Small intestine (tissue), 7 donors: ENCODE data around the gene DBP. TPM values are rescaled to one million over a fixed set of nuclear protein-coding genes. Genes with fewer than 3 reads are reported as not detected.
"Not testable (repeated sequence)": the region's sequence is repeated elsewhere in the genome, so short reads cannot be mapped to it uniquely, and the experiment has no call there.

ENCODE experiments used
- DNase-seq, 2 donors: peaks; one replicate each; pipeline versions ENCODE4 v3.0.0 to v3.0.0-alpha.2; 2013
- FAIRE-seq: peaks from 2 replicates; lab custom pipeline; 2012; peaks lifted over from hg19 to GRCh38; lab: Jason Lieb, UNC
- H3K27ac ChIP-seq, 3 donors: one replicate each; pipeline ENCODE4 v1.5.1; 2013; ENCODE audit warnings: low read length in 2 of 3, mild to moderate bottlenecking in 2 of 3, control low read depth in 1 of 3, inconsistent platforms in 1 of 3, low read depth in 1 of 3, moderate library complexity in 1 of 3
- H3K27me3 ChIP-seq, 3 donors: one replicate each; pipeline ENCODE4 v1.6.1; 2013; ENCODE audit warnings: low read length in 3 of 3, inconsistent platforms in 1 of 3; ENCODE audit not compliant: control insufficient read depth in 3 of 3, insufficient read depth in 3 of 3
- H3K36me3 ChIP-seq, 3 donors: one replicate each; pipeline ENCODE4 v1.6.1; 2013; ENCODE audit warnings: low read length in 3 of 3, inconsistent platforms in 1 of 3, low read depth in 1 of 3, mild to moderate bottlenecking in 1 of 3, moderate library complexity in 1 of 3; ENCODE audit not compliant: control insufficient read depth in 3 of 3, insufficient read depth in 2 of 3
- H3K4me1 ChIP-seq, 3 donors: one replicate each; pipeline ENCODE4 v1.6.1; 2013; ENCODE audit warnings: low read length in 2 of 3, inconsistent platforms in 1 of 3, low read depth in 1 of 3, mild to moderate bottlenecking in 1 of 3, moderate library complexity in 1 of 3; ENCODE audit not compliant: control insufficient read depth in 3 of 3, insufficient read depth in 2 of 3
- H3K4me3 ChIP-seq, 3 donors: one replicate each; pipeline ENCODE4 v1.5.1; 2013; ENCODE audit warnings: low read length in 3 of 3, control low read depth in 1 of 3, inconsistent platforms in 1 of 3, low read depth in 1 of 3, mild to moderate bottlenecking in 1 of 3, moderate library complexity in 1 of 3
- H3K9me3 ChIP-seq, 2 donors: one replicate each; pipeline ENCODE4 v1.6.1; 2013; ENCODE audit warnings: low read depth in 1 of 2, low read length in 1 of 2; ENCODE audit not compliant: control insufficient read depth in 2 of 2, insufficient read depth in 1 of 2
- WGBS, 3 donors: extraction: QIAGEN DNeasy Blood & Tissue Kit; methylation state at CpG; one replicate each; pipeline ENCODE4 v1.1.7; 2013; 5-methylcytosine and 5-hydroxymethylcytosine counted together
- polyA plus RNA-seq, 4 donors: library from polyadenylated mRNA; stranded (reverse) in 3 of 4; unstranded in 1 of 4; fragments of 200-250 nt in 3 of 4; fragments of 120-200 nt in 1 of 4; gene quantifications; one replicate each; pipeline versions ENCODE4 v1.2.1 to v1.2.3, GENCODE V29; 2013
- donor health status: healthy with polysubstance abuse.
- donor health status: control.
- donor health status: control.
- donor health status: Bipolar disorder and iron deficiency.
- donor health status: healthy.

Gene DBP
- polyA plus RNA-seq, 4 donors, result 7.1 to 40.3 (median 23.9) TPM

DNA sequence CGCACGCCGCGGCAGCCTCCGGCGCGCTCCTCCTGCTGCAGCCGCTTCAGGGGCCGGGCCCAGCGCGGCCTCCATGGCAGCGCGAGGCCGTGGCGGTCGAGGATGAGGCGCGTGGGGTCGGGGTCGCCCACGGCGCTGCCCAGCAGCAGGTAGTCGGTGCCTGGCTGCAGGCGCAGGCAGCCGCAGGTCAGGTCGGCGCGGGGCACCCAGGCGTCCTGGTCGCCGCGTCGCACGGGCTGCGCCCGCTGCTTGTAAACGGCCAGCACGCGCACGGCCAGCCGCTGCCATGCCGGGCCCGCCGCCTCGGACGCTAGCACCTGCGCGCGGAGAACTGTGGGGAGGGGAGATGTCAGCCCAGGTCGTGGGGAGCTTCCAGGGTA lies 24.5 kb upstream of the DBP start:
- Histone ChIP-seq H3K36me3 (no peaks in the 10 kb centered on the region), H3K4me3 (no peak overlapping the region), H3K27ac (no peak overlapping the region), H3K9me3 (peaks cover 0 to 8% of the 10 kb centered on the region in 2 donors), H3K4me1 (peaks cover 0 to 12% (median 0%) of the 10 kb centered on the region in 3 donors), H3K27me3 (no peaks in the 10 kb centered on the region)
- no peak for FAIRE-seq
- DNase-seq, result no peak
- WGBS, 3 donors, result 93 to 98% (median 96%) methylated on average over 24 to 50 of the region's 50 CpGs

DNA sequence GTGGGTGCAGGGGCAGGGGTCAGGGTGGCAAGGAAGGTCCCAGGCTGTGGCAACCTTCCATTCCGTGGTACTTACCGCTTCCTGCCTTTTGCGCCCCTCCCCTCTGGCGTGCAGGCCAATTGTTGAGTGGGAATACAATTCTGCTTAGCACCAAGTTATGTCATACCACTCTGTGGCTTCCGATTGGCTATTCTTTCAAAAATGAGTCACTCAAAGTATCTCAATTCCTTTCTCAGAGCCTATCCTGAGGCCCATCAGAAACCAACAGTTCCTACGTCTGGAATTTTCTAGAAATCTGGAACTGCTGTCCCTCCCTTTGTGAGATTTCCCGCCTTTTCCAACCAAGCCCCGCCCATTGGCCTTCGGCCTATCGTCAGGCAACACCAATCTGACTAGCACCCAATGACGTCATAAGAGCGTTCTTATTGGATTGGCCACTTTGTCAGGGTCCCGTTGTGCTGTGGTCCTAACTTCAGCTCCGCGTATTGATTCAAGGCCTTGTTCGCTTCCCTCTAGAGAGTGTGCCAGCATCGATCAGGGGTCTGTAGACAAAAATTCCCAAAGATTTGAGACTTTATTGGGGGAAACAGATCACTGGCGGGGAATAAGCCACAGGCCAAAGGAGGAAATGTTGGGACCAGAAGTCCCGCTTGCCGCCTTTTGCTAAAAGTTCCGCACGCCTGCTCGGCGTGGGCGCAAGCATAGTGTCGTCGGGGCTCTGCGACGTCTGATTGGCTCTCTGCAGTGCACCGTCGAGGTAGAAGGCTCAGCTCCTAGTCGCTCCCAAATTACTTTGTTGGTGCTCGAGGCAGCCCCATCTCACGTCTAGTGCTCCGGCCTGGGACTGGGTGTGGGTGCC lies 23.9 kb upstream of the DBP start:
- peaks cover 0 to 8% of the 10 kb centered on the region in 2 donors for H3K9me3 ChIP-seq
- H3K36me3 ChIP-seq, result no peaks in the 10 kb centered on the region
- FAIRE-seq (no peak), DNase-seq (peak; percentile 83 to 84)
- H3K4me3 ChIP-seq, result no peak overlapping the region
- H3K4me1 ChIP-seq, result peaks cover 0 to 12% (median 0%) of the 10 kb centered on the region in 3 donors
- H3K27me3 ChIP-seq, result no peaks in the 10 kb centered on the region
- H3K27ac ChIP-seq, result peak overlapping the region in 1 of 3 donors; percentile 32
- WGBS, 3 donors, result 54 to 64% (median 58%) methylated on average over 35 of the region's 35 CpGs

DNA sequence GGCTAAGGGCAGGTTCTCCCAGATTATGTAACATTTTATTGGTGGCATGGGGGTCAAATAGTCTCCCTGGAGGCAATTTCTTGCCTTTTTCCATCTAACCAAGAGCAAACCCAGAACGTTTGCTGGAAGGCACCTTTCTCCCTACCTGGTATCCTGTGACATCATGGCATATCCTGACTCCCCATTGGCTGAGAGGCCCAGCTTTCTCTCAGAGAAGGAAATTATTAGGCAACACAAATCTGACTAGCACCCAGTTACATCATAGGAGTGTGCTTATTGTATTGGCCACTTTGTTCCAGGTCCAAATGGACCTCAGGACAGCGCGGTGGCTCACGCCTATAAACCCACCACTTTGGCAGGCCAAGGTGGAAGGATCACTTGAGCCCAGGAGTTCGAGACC lies 22.6 kb upstream of the DBP start:
- no peak overlapping the region for H3K4me3 ChIP-seq
- no peak for FAIRE-seq

DNA sequence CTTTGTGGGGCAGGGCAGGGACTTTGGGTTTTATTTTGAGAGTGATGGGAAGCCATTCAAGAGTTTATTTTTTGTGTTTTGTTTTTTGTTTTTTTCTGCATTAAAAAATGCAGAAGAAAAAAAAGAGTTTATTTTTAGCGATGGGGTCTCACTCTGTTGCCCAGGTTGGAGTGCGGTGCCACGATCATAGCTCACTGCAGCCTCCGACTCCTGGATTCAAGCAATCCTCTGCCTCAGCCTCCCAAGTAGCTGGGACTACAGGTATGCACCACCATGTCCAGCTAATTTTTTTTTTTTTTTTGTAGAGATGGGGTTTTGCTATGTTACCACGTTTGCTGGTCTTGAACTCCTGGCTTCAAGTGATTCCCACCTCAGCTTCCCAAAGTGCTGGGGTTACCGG lies 21.3 kb upstream of the DBP start:
- Histone ChIP-seq H3K27me3 (no peaks in the 10 kb centered on the region), H3K4me3 (no peak overlapping the region), H3K36me3 (no peaks in the 10 kb centered on the region), H3K9me3 (peaks cover 0 to 8% of the 10 kb centered on the region in 2 donors), H3K4me1 (peaks cover 0 to 12% (median 0%) of the 10 kb centered on the region in 3 donors), H3K27ac (no peak overlapping the region)
- FAIRE-seq (no peak), DNase-seq (no peak)
- WGBS, 3 donors, result 91 to 92% (median 92%) methylated on average over 6 of the region's 6 CpGs

More for the DNA sequence above, 22.6 kb upstream of the DBP start:
- H3K4me1 ChIP-seq, result peaks cover 0 to 7% (median 0%) of the 10 kb centered on the region in 3 donors
- H3K36me3 ChIP-seq, result no peaks in the 10 kb centered on the region
- peaks cover 0 to 8% of the 10 kb centered on the region in 2 donors for H3K9me3 ChIP-seq
- 73 to 78% (median 75%) methylated on average over 5 of the region's 5 CpGs for WGBS, 3 donors
- DNase-seq, result peak; percentile 47 to 58
- H3K27ac ChIP-seq, result no peak overlapping the region
- H3K27me3 ChIP-seq, result no peaks in the 10 kb centered on the region

DNA sequence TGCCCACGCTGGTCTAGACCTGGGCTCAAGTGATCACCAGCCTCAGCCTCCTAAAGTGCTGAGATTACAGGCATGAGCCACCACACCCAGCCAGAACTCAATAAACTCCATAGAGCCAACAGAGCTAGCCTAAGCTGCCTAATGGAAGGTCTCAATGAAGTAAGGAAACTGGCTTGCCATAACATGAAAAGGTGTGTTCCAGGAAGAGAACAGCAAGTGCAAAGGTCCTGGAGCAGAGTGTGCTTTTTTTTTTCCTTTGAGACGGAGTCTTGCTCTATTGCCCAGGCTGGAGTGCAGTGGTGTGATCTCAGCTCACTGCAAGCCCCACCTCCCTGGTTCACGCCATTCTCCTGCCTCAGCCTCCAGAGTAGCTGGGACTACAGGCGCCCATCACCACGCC lies 20.6 kb upstream of the DBP start:
- not testable (repeated sequence) for FAIRE-seq, H3K4me3 ChIP-seq, H3K36me3 ChIP-seq, H3K27me3 ChIP-seq, H3K9me3 ChIP-seq
- Histone ChIP-seq H3K27ac (peak overlapping the region in 1 of 3 donors; percentile 47), H3K4me1 (peaks cover 0 to 12% (median 0%) of the 10 kb centered on the region in 3 donors)
- peak in 1 of 2 donors; percentile 81 for DNase-seq
- 60 to 85% (median 81%) methylated on average over 4 to 5 of the region's 5 CpGs for WGBS, 3 donors

DNA sequence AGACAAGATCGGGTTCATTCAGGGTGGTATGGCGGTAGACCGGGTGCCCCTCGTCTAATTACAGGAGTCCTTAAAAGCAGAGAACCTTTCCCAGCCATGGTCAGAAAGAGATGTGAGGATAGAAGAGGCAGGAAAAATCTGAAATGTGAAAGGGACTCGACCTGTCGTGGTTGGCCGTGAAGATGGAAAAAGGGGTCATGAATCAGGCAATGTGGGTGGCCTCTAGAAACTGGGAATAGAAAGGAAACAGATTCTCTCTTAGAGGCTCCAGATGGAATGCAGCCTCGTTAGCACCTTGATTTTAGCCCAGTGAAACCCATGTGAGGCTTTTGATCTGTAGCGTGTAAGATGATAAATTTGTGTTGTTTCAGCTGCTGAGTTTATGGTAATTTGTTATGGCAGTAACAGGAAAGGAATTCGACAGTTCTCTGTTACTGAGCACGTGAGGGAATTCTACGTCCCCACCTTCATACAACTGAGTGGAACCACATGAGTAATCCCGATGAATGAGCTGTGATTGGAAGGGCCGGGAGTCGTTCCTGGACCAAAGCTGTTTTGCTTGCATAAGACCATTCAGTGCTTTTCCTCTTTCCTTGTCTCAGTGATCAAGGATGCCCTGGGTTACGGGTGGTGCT lies 19.8 kb upstream of the DBP start:
- DNase-seq (peak in 1 of 2 donors; percentile 36), FAIRE-seq (no peak)
- WGBS, 3 donors, result 48 to 54% (median 49%) methylated on average over 16 of the region's 16 CpGs
- H3K36me3 ChIP-seq, result no peaks in the 10 kb centered on the region
- H3K4me1 ChIP-seq, result peaks cover 0 to 12% (median 0%) of the 10 kb centered on the region in 3 donors
- no peak overlapping the region for H3K4me3 ChIP-seq
- H3K27ac ChIP-seq, result no peak overlapping the region
- peaks cover 0 to 8% of the 10 kb centered on the region in 2 donors for H3K9me3 ChIP-seq
- H3K27me3 ChIP-seq, result no peaks in the 10 kb centered on the region

DNA sequence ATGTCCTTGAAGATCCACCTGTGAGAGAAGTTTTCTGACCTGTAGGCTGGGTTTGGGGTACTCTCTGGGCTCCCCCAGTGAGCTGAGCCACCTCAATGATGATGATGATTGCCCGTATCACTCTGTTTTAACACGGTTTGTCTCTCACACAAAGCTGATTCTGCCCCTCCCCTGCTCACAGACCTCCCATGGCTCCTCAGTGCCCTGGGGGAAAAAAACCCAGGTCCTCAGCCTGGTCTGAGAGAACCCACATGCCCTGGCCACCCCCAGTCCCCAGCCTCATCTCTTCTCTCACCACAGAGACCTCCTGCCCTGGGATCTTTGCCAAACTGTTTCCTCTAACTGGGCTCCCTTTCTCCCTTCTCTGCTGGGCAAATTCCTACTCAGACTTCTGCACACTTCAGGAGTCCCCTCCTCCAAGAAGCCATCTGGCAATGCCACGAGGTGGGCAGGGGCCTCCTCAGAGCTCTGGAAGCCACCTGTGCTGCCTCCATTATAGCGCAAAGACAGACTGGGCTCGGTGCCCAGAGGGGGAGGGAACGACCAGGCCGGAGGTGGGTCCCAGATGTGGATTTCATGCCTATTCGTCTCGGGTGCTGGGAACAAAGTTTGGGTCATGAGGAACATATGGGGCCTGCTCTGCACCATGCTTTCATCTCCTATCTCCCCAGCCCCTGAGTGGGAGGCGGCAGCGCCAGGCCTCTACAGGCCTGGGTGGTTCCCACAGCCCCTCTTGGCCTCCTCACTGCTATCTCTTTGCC lies 17.3 kb upstream of the DBP start:
- Histone ChIP-seq H3K27me3 (no peaks in the 10 kb centered on the region), H3K4me3 (no peak overlapping the region), H3K27ac (no peak overlapping the region), H3K4me1 (peaks cover 0 to 5% (median 0%) of the 10 kb centered on the region in 3 donors), H3K36me3 (no peaks in the 10 kb centered on the region), H3K9me3 (no peaks in the 10 kb centered on the region)
- DNase-seq (no peak), FAIRE-seq (no peak)
- WGBS, 3 donors, result 39 to 41% (median 41%) methylated on average over 11 of the region's 11 CpGs

DNA sequence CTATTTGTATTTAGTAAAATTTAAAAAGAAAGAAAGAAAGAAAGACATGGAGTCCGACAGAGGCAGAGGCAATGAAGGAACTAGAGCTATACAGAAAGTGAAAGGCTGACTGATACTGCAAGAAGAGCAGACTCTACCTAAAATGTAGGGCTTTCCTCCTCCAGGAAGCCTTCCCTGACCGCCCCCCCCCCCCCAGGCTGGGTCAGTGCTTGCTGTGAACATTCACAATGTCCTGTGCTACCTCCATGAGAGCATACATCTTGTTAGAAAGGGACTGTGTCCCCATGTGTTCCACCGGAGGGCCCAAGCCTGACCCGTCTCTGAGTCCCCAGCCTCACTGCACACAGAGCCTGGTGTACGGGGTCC lies 14.5 kb upstream of the DBP start:
- Histone ChIP-seq H3K9me3 (no peaks in the 10 kb centered on the region), H3K36me3 (no peaks in the 10 kb centered on the region), H3K4me1 (peaks cover 0 to 5% (median 0%) of the 10 kb centered on the region in 3 donors), H3K27ac (no peak overlapping the region), H3K27me3 (no peaks in the 10 kb centered on the region), H3K4me3 (no peak overlapping the region)
- FAIRE-seq (no peak), DNase-seq (no peak)
- WGBS, 3 donors, result 65 to 86% (median 77%) methylated on average over 5 of the region's 5 CpGs
